HL-60 (cell line): Measurements from ENCODE around the gene DDX42.

Experiments
- CTCF ChIP-seq: IDR thresholded peaks from one replicate; pipeline ENCODE4 v1.5.1; 2011; ENCODE audit warnings: low read length, control low read depth, inconsistent platforms; ENCODE audit not compliant: insufficient read depth
- POLR2AphosphoS5 ChIP-seq: IDR thresholded peaks from 2 replicates; pipeline ENCODE4 v1.6.1; 2012; ENCODE audit warnings: low read depth
- SPI1 ChIP-seq: IDR thresholded peaks from 2 replicates; pipeline ENCODE4 v1.6.1; 2012; ENCODE audit warnings: low read depth, mild to moderate bottlenecking, borderline replicate concordance

DNA sequence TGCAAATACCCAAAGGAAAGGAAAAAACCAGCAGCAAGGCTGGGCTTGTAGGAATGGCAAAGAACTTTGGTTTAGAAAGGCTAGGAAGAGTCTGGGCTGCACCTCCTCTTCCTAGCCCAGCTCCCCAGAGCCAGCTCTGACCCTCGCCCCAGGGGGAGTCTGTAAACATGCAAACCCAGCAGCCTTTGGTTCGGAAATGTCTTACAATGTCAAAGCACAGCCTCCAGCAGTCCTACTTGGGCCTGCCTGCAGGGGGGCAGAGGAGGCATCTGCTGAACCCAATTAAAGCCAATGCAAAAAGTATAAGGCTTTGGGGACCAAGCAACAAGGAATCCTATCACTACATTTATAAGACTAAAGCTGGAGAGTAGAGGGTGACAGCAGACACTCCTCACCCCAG, 58.5 kb downstream of the DDX42 start:
- TF ChIP-seq POLR2AphosphoS5 = no peak
- no peak for TF ChIP-seq CTCF
- no peak for TF ChIP-seq SPI1
